Breast epithelium (tissue), 3 donors: ENCODE measurements around the gene APBB2.

Experiments used
- CTCF ChIP-seq, 3 donors: fragments of 450-650 bp; IDR thresholded peaks; one replicate each; pipeline ENCODE4 v1.5.1; 2016 to 2017; ENCODE audit warnings: antibody characterized with exemption in 3 of 3, mild to moderate bottlenecking in 3 of 3, moderate library complexity in 3 of 3
- POLR2A ChIP-seq: fragments of 450-650 bp; IDR thresholded peaks from one replicate; pipeline ENCODE4 v1.6.1; 2016; ENCODE audit warnings: antibody characterized with exemption, mild to moderate bottlenecking, moderate library complexity
- POLR2AphosphoS5 ChIP-seq, 3 donors: sonication (generic); formaldehyde crosslinking; IDR thresholded peaks; one replicate each; pipeline ENCODE4 v1.6.1; 2017; ENCODE audit warnings: antibody characterized with exemption in 3 of 3

DNA sequence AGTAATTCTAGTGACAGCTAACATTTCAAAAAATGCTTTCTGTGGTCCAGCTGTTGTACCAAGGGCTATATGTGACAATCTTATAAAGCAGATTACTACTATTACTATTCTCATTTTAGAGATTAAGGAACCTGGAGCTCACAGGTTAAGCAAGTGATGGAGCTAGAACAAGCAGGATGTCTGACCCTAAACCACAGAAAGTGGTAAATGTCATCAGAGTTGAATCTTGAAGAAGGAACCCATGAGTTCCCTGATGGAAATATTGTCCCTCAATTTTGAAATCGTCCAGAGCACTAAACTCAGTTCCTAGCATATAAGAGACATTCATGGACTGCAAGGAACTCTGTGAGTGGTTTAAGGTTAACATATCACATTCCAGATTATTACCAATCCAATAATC, 214.0 kb downstream of the APBB2 start:
- TF ChIP-seq CTCF (IDR thresholded peaks at IDR 0.05) (no peak), POLR2AphosphoS5 (IDR thresholded peaks at IDR 0.05) (no peak), POLR2A (no peak)
